K562 (cell line): ENCODE data around the gene USP10.

Experiments
- CBX1 ChIP-seq: sonication (generic); IDR thresholded peaks from 2 replicates; pipeline ENCODE4 v1.6.1; 2016; ENCODE audit warnings: antibody characterized with exemption, low read depth, mild to moderate bottlenecking
- FOXK2 ChIP-seq, 2 experiments: fragments of 450-650 bp; IDR thresholded peaks in 1 of 2; conservative IDR thresholded peaks in 1 of 2; 2 replicates each; pipeline ENCODE4 v1.6.1; 2016; ENCODE audit warnings: low read depth in 2 of 2, mild to moderate bottlenecking in 1 of 2
- JUN ChIP-seq, 2 experiments: sonication (generic) in 1 of 2; formaldehyde crosslinking in 1 of 2; IDR thresholded peaks; 2 replicates each; pipeline versions ENCODE4 v1.6.1 to v1.8.0; 2012 to 2022; ENCODE audit warnings: borderline replicate concordance in 2 of 2, mild to moderate bottlenecking in 2 of 2, improper control_type of control experiment in 1 of 2, low read depth in 1 of 2, low read length in 1 of 2, missing genetic modification reagents in 1 of 2
- PBX2 ChIP-seq, 2 experiments: IDR thresholded peaks in 1 of 2; conservative IDR thresholded peaks in 1 of 2; 2 replicates each; pipeline ENCODE4 v1.6.1; 2016; ENCODE audit warnings: low read depth in 2 of 2, mild to moderate bottlenecking in 1 of 2, missing compliant biosample characterization in 1 of 2, missing genetic modification characterization in 1 of 2, moderate library complexity in 1 of 2
- SMAD4 ChIP-seq: fragments of 250-450 bp; sonication (Bioruptor Pico); conservative IDR thresholded peaks from 2 replicates; pipeline ENCODE4 v1.8.0; 2021; ENCODE audit warnings: inconsistent platforms, mild to moderate bottlenecking, moderate library complexity
- YY1 ChIP-seq, 3 experiments: IDR thresholded peaks; 2 replicates each; pipeline ENCODE4 v1.6.1; 2011; ENCODE audit warnings: low read length in 2 of 3, mild to moderate bottlenecking in 2 of 3, moderate library complexity in 2 of 3, borderline replicate concordance in 1 of 3, control low read depth in 1 of 3, low read depth in 1 of 3; ENCODE audit not compliant: insufficient read depth in 3 of 3, insufficient replicate concordance in 2 of 3, control insufficient read depth in 1 of 3, insufficient read length in 1 of 3; ENCODE audit errors: extremely low read depth in 1 of 3
- ZZZ3 ChIP-seq: fragments of 450-650 bp; IDR thresholded peaks from 2 replicates; pipeline ENCODE4 v1.6.1; 2016; ENCODE audit warnings: antibody characterized with exemption, mild to moderate bottlenecking, moderate library complexity

- TF ChIP-seq PBX2 (CRISPR knock-in tag; IDR thresholded peaks at IDR 0.05; ENCODE audit: low read depth), result no peak
- no peak for TF ChIP-seq PBX2 (tag; conservative IDR thresholded peaks at IDR 0.05; ENCODE audit: low read depth)
- TF ChIP-seq FOXK2 (conservative IDR thresholded peaks at IDR 0.05 in 1 of 2, IDR thresholded peaks at IDR 0.05 in 1 of 2; ENCODE audit: low read depth in 2 of 2), result no peak
- no peak for TF ChIP-seq CBX1
- TF ChIP-seq ZZZ3, result no peak
- no peak for TF ChIP-seq JUN (IDR thresholded peaks at IDR 0.05; ENCODE audit: borderline replicate concordance, low read depth, low read length)
- no peak for TF ChIP-seq JUN (CRISPR knock-in tag; IDR thresholded peaks at IDR 0.05; ENCODE audit: borderline replicate concordance)
- no peak for TF ChIP-seq SMAD4 (CRISPR knock-in tag)
- no peak for TF ChIP-seq YY1 (IDR thresholded peaks at IDR 0.05; ENCODE audit: borderline replicate concordance in 1 of 3, control insufficient read depth in 1 of 3, extremely low read depth in 1 of 3, insufficient read depth in 3 of 3, insufficient read length in 1 of 3, insufficient replicate concordance in 2 of 3, low read depth in 1 of 3, low read length in 2 of 3)
Observed at GRCh38 chr16:84686707-84687298, 13.0 kb upstream of the USP10 start.
